ENCODE results near the gene DIP2C. TPM values are rescaled to one million over a fixed set of nuclear protein-coding genes. Genes with fewer than 3 reads are reported as not detected.
"Not testable (repeated sequence)": the region's sequence is repeated elsewhere in the genome, so short reads cannot be mapped to it uniquely, and the experiment has no call there.

The DIP2C gene
- total RNA-seq, 1 donor: 19.9 TPM

DNA sequence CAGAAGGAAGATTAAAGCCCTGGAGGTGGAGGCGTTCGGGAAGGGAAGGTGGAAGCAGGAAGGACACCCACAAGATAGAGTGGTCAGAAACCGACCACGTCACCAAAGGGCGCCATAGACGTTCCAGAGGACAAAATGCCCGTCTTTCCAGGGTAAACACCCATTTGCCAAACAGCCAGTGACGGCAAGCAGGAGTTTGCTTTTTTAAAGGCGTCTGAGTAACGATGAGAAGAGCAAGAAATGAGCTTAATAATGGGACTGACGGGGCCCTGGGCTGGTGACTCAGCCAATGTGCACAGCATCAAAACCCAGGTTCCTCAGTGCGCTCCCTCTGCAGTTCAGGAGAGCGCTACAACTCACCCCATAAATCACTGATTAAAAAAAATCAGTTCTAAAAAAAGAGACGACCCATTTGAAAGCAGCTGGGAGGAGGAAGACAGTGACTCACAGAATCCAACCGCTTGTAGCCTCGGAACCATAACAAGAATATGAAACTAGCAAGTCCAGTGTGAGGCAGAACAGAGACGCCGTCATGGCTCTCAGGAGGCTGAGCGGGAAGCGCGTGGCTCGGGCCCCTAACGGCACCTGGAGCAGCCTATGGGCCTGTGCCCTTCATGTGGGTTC, 5.9 kb downstream of the DIP2C start:
- peak; percentile 90 for DNase-seq (ENCODE audit: low read depth)
- TF ChIP-seq, protein P1, sequence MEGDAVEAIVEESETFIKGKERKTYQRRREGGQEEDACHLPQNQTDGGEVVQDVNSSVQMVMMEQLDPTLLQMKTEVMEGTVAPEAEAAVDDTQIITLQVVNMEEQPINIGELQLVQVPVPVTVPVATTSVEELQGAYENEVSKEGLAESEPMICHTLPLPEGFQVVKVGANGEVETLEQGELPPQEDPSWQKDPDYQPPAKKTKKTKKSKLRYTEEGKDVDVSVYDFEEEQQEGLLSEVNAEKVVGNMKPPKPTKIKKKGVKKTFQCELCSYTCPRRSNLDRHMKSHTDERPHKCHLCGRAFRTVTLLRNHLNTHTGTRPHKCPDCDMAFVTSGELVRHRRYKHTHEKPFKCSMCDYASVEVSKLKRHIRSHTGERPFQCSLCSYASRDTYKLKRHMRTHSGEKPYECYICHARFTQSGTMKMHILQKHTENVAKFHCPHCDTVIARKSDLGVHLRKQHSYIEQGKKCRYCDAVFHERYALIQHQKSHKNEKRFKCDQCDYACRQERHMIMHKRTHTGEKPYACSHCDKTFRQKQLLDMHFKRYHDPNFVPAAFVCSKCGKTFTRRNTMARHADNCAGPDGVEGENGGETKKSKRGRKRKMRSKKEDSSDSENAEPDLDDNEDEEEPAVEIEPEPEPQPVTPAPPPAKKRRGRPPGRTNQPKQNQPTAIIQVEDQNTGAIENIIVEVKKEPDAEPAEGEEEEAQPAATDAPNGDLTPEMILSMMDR (IDR thresholded peaks at IDR 0.05; ENCODE audit: insufficient read depth, low read depth, low read length): no peak
- H3K4me3 ChIP-seq (ENCODE audit: low read depth, low read length): peak overlapping the region; percentile 27

GRCh38 chr10:682931-683447, 6.5 kb downstream of the DIP2C start:
- H3K4me3 ChIP-seq (ENCODE audit: low read depth, low read length): peak overlapping the region; percentile 27
- DNase-seq (ENCODE audit: low read depth): no peak
- TF ChIP-seq, protein P1 (IDR thresholded peaks at IDR 0.05; ENCODE audit: insufficient read depth, low read depth, low read length): no peak

- peak; percentile 75 for DNase-seq (ENCODE audit: low read depth)
- TF ChIP-seq, protein P1 (IDR thresholded peaks at IDR 0.05; ENCODE audit: insufficient read depth, low read depth, low read length): no peak
- H3K4me3 ChIP-seq (ENCODE audit: low read depth, low read length): no peak overlapping the region
These were observed 7.7 kb downstream of the DIP2C start for GRCh38 chr10:681670-682318.

DNA sequence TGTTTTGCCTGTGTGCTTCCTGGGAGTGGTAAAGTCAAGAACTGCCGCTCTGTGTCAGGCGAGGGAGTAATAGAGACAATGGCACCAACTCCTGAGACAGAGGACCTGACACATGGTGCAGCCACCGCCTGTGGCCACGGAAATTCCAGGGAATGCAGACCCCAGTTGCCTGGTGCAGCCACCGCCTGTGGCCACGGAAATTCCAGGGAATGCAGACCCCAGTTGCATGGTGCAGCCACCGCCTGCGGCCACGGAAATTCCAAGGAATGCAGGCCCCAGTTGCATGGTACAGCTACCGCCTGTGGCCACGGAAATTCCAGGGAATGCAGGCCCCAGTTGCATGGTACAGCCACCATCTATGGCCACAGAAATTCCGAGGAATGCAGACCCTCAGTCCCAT, 8.7 kb downstream of the DIP2C start:
- DNase-seq (ENCODE audit: low read depth): no peak
- no peak overlapping the region for H3K4me3 ChIP-seq (ENCODE audit: low read depth, low read length)
- TF ChIP-seq, protein P1 (IDR thresholded peaks at IDR 0.05; ENCODE audit: insufficient read depth, low read depth, low read length): no peak

DNA sequence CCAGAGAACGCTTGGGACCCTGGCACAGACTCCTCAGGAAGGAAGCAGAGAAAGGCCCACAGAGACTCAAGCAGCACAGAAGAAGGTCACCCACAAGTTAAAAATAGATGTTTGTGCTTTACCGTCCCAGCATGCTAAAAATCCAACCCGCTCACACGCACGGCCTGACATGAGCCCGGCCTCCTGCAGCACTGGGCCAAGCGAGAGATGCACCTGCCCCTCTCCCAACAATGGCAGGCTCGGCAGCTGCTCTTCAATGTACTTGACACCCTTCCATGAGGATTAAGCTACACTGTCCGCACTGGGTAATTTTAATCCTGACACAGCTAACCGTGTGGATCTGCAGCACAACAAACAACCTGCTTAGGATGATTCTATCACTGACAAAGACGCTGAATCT, 9.3 kb downstream of the DIP2C start:
- DNase-seq (ENCODE audit: low read depth): no peak
- TF ChIP-seq, protein P1 (IDR thresholded peaks at IDR 0.05; ENCODE audit: insufficient read depth, low read depth, low read length): no peak
- H3K4me3 ChIP-seq (ENCODE audit: low read depth, low read length): no peak overlapping the region

DNA sequence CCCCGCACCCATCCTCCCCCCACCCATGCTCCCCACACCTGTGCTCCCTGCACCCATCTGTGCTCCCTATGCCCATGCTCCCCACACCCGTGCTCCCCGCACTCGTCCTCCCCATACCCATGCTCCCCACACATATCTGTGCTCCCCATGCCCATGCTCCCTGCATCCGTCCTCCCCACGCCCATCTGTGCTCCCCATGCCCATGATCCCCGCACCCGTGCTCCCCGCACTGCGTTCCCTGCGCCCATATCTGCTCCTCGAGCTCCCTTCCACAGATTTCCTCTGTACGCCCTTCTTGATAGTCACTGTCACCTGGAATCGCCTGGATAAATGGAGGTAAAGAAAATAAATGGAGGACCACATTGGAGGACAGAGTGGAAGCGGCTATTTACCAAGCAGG, 9.9 kb downstream of the DIP2C start:
- TF ChIP-seq, protein P1 (IDR thresholded peaks at IDR 0.05; ENCODE audit: insufficient read depth, low read depth, low read length): no peak
- H3K4me3 ChIP-seq (ENCODE audit: low read depth, low read length): no peak overlapping the region
- DNase-seq (ENCODE audit: low read depth): no peak

DNA sequence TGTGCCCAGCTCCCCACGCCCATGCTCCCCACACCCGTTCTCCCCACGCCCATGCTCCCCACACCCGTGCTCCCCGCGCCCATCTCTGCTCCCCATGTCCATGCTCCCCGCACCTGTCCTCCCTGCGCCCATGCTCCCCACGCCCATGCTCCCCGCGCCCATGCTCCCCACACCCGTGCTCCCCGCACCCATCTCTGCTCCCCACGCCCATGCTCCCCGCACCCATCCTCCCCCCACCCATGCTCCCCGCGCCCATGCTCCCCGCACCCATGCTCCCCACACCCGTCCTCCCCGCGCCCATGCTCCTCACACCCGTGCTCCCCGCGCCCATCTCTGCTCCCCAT, 10.8 kb downstream of the DIP2C start:
- DNase-seq (ENCODE audit: low read depth); H3K4me3 ChIP-seq (ENCODE audit: low read depth, low read length): not testable (repeated sequence)
